Dendritic cell treated with granulocyte-macrophage colony-stimulating factor and Interleukin-4, amounts not matched to agents 40 ng/mL and 50 ng/mL, for 4 days (primary cell): ENCODE data around the gene WBP11.
"Not testable (repeated sequence)": the region's sequence is repeated elsewhere in the genome, so short reads cannot be mapped to it uniquely, and the experiment has no call there.

Experiments
- H3K27ac Mint-ChIP-seq: one replicate; pipeline ENCODE4 v1.8.0; 2022; ENCODE audit warnings: mild to moderate bottlenecking, mixed read lengths
- H3K27me3 Mint-ChIP-seq: one replicate; pipeline ENCODE4 v1.8.0; 2022; ENCODE audit warnings: mild to moderate bottlenecking, mixed read lengths
- H3K36me3 Mint-ChIP-seq: one replicate; pipeline ENCODE4 v1.8.0; 2022; ENCODE audit warnings: low read depth, mixed read lengths
- H3K4me1 Mint-ChIP-seq: one replicate; pipeline ENCODE4 v1.8.0; 2022; ENCODE audit warnings: low read depth, mixed read lengths
- H3K4me3 Mint-ChIP-seq: one replicate; pipeline ENCODE4 v1.8.0; 2022; ENCODE audit warnings: mild to moderate bottlenecking, moderate library complexity, mixed read lengths
- H3K9me3 Mint-ChIP-seq: one replicate; pipeline ENCODE4 v1.8.0; 2022; ENCODE audit warnings: mixed read lengths
- intact Hi-C: fragments of 100-400 bp; cut with micrococcal nuclease; formaldehyde crosslinking; loops from one replicate; pipeline ENCODE4 v1.15.0; 2022

Gene WBP11

DNA sequence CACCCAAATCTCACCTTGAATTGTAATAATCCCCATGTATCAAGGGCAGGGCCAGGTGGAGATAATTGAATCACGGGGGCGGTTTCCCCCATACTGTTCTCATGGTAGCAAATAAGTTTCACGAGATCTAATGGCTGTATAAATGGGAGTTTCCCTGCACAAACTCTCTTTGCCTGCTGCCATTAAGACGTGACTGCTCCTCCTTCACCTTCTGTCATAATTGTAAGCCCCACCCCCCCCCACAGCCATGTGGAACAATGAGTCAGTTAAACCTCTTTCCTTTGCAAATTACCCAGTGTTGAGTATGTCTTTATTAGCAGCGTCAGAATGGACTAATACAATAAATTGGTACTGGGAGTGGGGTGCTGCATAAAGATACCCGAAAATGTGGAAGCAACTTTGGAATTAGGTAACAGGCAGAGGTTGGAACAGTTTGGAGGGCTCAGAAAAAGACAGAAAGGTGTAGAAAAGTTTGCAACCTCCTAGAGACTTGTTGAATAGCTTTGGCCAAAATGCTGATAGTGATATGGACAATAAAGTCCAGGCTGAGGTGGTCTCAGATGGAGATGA is 43.5 kb downstream of the WBP11 start:
- H3K4me1 Mint-ChIP-seq, intact Hi-C loops, H3K4me3 Mint-ChIP-seq, H3K27ac Mint-ChIP-seq, H3K27me3 Mint-ChIP-seq: not testable (repeated sequence)
- Mint-ChIP-seq H3K9me3 (peaks cover 17% of the 10 kb centered on the region), H3K36me3 (peaks cover 33% of the 10 kb centered on the region)

- no peaks in the 10 kb centered on the region for H3K4me1 Mint-ChIP-seq
- no peak overlapping the region for H3K27ac Mint-ChIP-seq
- no peaks in the 10 kb centered on the region for H3K27me3 Mint-ChIP-seq
- H3K9me3 Mint-ChIP-seq = peaks cover 17% of the 10 kb centered on the region
- intact Hi-C loops = no loop called here
- peaks cover 17% of the 10 kb centered on the region for H3K36me3 Mint-ChIP-seq
- no peak overlapping the region for H3K4me3 Mint-ChIP-seq
Measured at GRCh38 chr12:14756334-14757143, 46.7 kb downstream of the WBP11 start.

GRCh38 chr12:14751986-14752385 is 51.3 kb downstream of the WBP11 start:
- Mint-ChIP-seq H3K27me3 (no peaks in the 10 kb centered on the region), H3K9me3 (no peaks in the 10 kb centered on the region), H3K27ac (no peak overlapping the region), H3K4me1 (no peaks in the 10 kb centered on the region), H3K36me3 (peaks cover 6% of the 10 kb centered on the region), H3K4me3 (no peak overlapping the region)
- intact Hi-C loops = no loop called here

GRCh38 chr12:14743061-14743460 is 60.2 kb downstream of the WBP11 start:
- Mint-ChIP-seq H3K4me3 (no peak overlapping the region), H3K4me1 (no peaks in the 10 kb centered on the region), H3K9me3 (peaks cover 13% of the 10 kb centered on the region), H3K27me3 (peaks cover 1% of the 10 kb centered on the region), H3K27ac (no peak overlapping the region), H3K36me3 (peaks cover 11% of the 10 kb centered on the region)
- intact Hi-C loops = no loop called here

DNA sequence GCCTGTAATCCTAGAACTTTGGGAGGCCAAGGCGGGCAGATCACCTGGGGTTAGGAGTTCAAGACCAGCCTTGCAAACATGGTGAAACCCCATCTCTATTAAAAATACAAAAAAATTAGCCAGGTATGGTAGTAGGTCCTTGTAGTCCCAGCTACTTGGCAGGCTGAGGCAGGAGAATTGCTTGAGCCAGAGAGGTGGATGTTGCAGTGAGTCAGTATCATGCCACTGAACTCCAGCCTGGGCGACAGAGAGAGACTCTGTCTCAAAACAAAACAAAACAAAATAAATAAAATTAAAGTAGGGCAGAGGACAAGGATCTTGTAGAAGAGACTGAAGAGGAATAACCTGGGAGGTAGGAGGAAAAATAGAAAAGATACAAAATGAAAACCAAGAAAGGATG is 61.3 kb downstream of the WBP11 start:
- Mint-ChIP-seq H3K27me3 (peaks cover 1% of the 10 kb centered on the region), H3K36me3 (peaks cover 11% of the 10 kb centered on the region), H3K4me3 (no peak overlapping the region), H3K27ac (no peak overlapping the region), H3K9me3 (peaks cover 13% of the 10 kb centered on the region), H3K4me1 (no peaks in the 10 kb centered on the region)
- intact Hi-C loops = no loop called here

- Mint-ChIP-seq H3K27ac (no peak overlapping the region), H3K36me3 (peaks cover 11% of the 10 kb centered on the region), H3K4me1 (no peaks in the 10 kb centered on the region), H3K27me3 (peaks cover 1% of the 10 kb centered on the region), H3K4me3 (no peak overlapping the region), H3K9me3 (peaks cover 10% of the 10 kb centered on the region)
- intact Hi-C loops = no loop called here
Measured at GRCh38 chr12:14741153-14741552, 62.1 kb downstream of the WBP11 start.

DNA sequence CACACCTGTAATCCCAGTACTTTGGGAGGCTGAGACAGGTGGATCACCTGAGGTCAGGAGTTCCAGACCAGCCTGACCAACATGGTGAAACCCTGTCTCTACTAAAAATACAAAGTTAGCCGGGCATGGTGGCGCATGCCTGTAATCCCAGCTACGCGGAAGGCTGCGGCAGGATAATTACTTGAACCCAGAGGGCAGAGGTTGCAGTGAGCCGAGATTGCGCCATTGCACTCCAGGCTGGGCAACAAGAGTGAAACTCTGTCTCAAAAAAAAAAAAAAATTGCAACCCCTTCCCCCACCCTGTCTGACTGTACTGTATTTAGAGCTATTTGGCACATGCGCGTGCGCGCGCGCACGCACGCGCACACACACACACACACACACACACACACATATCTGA is 66.8 kb downstream of the WBP11 start:
- H3K27me3 Mint-ChIP-seq, H3K27ac Mint-ChIP-seq, H3K4me3 Mint-ChIP-seq, intact Hi-C loops, H3K4me1 Mint-ChIP-seq, H3K9me3 Mint-ChIP-seq, H3K36me3 Mint-ChIP-seq: not testable (repeated sequence)
